Lower leg skin (tissue), 4 donors: ENCODE results near the gene IARS1. TPM values are rescaled to one million over a fixed set of nuclear protein-coding genes. Genes with fewer than 3 reads are reported as not detected.

Source experiments
- DNase-seq, 2 donors: peaks; one replicate each; pipeline ENCODE4 v3.0.0-alpha.2; 2019; ENCODE audit warnings: low spot score in 2 of 2
- H3K4me3 ChIP-seq: fragments of 200-600 bp; sonication (generic); 2 replicates; pipeline ENCODE4 v1.5.1; 2017; ENCODE audit warnings: mild to moderate bottlenecking, low read depth; ENCODE audit not compliant: poor library complexity, severe bottlenecking
- POLR2A ChIP-seq, 2 donors: fragments of 450-650 bp; IDR thresholded peaks; one replicate each; pipeline ENCODE4 v1.6.1; 2016 to 2017; ENCODE audit warnings: antibody characterized with exemption in 2 of 2, mild to moderate bottlenecking in 1 of 2, moderate library complexity in 1 of 2
- WGBS, 2 donors: methylation state at CpG; one replicate each; pipeline ENCODE4 v1.1.5; 2018; 5-methylcytosine and 5-hydroxymethylcytosine counted together
- intact Hi-C: fragments of 100-400 bp; cut with DNase I; formaldehyde crosslinking; loops from one replicate; pipeline ENCODE4 v1.15.0; 2023; ENCODE audit warnings: low total_unique reads
- total RNA-seq, 4 donors: library from RNA; depleted of rRNA; stranded (reverse); fragments of >200 nt; gene quantifications; one replicate each; pipeline ENCODE4 v1.1.0, GENCODE V29; 2016
- TF ChIP-seq, protein P1 (sequence below), 3 donors: fragments of 450-650 bp; IDR thresholded peaks; one replicate each; pipeline ENCODE4 v1.5.1; 2016; ENCODE audit warnings: antibody characterized with exemption in 3 of 3, mild to moderate bottlenecking in 3 of 3, moderate library complexity in 2 of 3

The IARS1 gene
- total RNA-seq, 4 donors from 2014 or later = 39.3 to 54.9 (median 46.7) TPM

DNA sequence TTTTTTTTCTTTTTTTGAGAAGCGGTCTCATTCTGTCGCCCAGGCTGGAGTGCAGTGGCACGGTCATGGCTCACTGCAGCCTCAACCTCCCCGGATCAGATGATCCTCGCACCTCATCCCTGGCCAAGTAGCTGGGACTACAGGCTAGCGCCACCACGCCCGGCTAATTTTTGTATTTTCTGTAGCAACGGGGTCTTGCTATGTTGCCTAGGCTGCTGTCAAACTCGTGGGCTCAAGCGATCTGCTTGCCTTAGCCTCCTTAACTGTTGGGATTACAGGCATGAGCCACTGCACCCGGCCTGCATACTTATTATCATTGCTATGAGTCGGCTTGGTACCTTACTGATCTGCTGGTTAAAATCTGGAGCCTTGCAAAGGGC lies 790 bp upstream of the IARS1 start:
- intact Hi-C loops = no loop called here
- TF ChIP-seq POLR2A (IDR thresholded peaks at IDR 0.05) = no peak
- TF ChIP-seq, protein P1, sequence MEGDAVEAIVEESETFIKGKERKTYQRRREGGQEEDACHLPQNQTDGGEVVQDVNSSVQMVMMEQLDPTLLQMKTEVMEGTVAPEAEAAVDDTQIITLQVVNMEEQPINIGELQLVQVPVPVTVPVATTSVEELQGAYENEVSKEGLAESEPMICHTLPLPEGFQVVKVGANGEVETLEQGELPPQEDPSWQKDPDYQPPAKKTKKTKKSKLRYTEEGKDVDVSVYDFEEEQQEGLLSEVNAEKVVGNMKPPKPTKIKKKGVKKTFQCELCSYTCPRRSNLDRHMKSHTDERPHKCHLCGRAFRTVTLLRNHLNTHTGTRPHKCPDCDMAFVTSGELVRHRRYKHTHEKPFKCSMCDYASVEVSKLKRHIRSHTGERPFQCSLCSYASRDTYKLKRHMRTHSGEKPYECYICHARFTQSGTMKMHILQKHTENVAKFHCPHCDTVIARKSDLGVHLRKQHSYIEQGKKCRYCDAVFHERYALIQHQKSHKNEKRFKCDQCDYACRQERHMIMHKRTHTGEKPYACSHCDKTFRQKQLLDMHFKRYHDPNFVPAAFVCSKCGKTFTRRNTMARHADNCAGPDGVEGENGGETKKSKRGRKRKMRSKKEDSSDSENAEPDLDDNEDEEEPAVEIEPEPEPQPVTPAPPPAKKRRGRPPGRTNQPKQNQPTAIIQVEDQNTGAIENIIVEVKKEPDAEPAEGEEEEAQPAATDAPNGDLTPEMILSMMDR (IDR thresholded peaks at IDR 0.05) = no peak
- 16 to 17% methylated on average over 13 of the region's 13 CpGs for WGBS, 2 donors
- no peak for DNase-seq
- H3K4me3 ChIP-seq = peak overlapping the region; percentile 32

DNA sequence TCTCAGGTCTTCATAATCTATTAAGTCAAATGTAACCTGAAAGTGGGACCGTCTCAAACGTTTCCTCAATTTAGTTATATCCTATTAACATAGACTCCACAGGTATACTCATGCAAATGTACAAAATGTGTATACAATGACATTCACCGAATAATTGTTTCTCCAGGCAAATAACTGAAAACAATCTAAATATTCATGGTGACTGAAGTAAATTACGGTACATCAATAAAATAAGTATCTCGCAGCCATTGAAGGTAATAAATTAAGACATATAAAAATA lies 482 bp downstream of the IARS1 start:
- TF ChIP-seq, protein P1 (IDR thresholded peaks at IDR 0.05) = no peak
- TF ChIP-seq POLR2A (IDR thresholded peaks at IDR 0.05) = no peak
- H3K4me3 ChIP-seq = peak overlapping the region; percentile 78
- DNase-seq = no peak
- intact Hi-C loops = no loop called here
- 1% methylated on average over 5 of the region's 5 CpGs for WGBS, 2 donors

DNA sequence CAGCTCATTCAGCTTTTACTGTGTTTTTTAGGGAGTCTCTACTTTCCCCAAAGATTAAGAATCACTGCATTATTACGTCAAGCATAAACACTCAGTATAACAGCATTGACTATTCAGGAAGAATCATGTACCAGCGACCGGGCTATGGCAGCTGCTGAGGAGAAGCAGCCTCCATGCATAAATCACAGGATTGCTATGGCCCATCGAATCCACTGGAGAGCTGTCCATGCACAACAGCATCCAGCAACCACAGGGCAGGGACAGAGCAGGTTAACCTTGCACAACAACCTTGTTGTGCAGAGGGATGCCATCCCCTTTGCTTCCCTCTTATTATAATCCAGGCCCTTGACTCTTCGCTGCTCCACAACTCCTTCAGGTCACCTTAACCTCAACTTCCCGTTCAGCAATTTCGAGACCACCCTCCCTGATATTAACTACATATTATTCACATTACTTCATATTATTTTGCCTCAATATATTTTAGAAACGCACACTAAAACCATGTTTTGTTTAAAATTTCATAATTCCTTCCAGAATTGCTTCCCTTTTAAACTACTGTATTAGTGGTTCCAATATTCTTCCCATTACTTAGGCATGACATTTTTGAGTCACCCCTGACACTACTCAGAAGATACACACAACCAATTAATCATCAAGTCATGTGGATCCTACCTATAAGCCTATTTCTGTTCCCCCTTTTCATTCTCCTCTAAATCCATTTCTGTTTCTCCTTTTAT lies 991 bp downstream of the IARS1 start:
- TF ChIP-seq, protein P1 (IDR thresholded peaks at IDR 0.05) = no peak
- no peak for TF ChIP-seq POLR2A (IDR thresholded peaks at IDR 0.05)
- WGBS, 2 donors = 60 to 64% methylated on average over 8 of the region's 8 CpGs
- peak overlapping the region; percentile 78 for H3K4me3 ChIP-seq
- intact Hi-C loops = no loop called here
- DNase-seq = no peak

DNA sequence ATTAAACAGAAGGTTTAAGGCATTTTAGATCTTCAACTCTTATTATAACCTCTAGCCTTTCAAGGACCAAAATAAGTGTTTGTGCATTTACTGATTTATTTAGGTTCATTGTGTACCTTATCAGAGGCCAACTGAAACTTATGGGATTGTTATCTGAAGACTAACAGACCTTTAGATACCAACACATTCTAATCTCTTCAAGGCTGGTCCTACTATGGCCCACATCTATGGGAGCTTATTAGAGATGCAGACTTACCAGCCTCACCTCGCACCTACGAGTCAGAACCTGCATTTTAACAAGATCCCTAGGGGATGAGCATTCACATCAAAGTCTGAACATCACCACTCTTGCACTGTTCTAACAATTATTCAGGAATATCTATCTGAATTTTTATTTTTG lies 1.9 kb downstream of the IARS1 start:
- DNase-seq = no peak
- no peak overlapping the region for H3K4me3 ChIP-seq
- TF ChIP-seq, protein P1 (IDR thresholded peaks at IDR 0.05) = no peak
- TF ChIP-seq POLR2A (IDR thresholded peaks at IDR 0.05) = no peak
- 56 to 70% methylated on average over 2 of the region's 2 CpGs for WGBS, 2 donors
- intact Hi-C loops = no loop called here

DNA sequence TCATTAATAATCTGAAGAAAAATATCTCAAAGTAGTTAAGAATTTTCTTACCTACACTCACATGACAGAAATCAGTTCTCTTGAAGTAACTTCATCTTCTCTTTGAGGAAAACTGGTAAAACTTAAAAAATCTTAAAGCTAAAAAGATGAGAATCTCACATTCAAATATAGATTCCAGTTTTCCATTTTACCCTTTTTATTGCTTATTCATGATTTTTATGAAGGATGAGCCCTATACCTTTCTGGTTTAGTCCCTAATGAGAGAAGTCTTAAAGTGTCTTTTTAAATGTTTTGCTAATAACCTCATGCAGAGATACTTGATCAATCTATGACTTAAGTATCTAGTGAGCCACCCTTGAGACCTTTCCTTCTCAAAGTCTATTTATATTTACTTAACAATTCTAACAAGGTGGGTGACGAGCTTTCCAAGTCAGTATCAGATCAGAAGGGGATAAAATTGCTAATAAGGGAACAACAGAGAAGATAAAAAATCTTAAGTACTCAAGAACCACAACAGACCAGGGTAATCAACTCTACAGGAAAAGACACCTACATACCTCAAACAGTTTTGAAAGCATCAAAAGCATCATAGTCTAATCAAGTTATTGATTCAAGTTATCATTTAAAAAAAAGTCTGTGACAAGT lies 2.6 kb downstream of the IARS1 start:
- no peak overlapping the region for H3K4me3 ChIP-seq
- no peak for TF ChIP-seq POLR2A (IDR thresholded peaks at IDR 0.05)
- TF ChIP-seq, protein P1 (IDR thresholded peaks at IDR 0.05) = no peak
- no peak for DNase-seq
- 71 to 88% methylated on average over 1 of the region's 1 CpG for whole genome bisulfite sequencing, 2 donors
- intact Hi-C loops = no loop called here
